HEK293T (cell line): ENCODE results near the gene SLC10A7.

Experiments
- FOXA1 ChIP-seq: fragments of 450-650 bp; IDR thresholded peaks from 2 replicates; pipeline ENCODE4 v1.6.1; 2016; ENCODE audit warnings: mild to moderate bottlenecking
- L3MBTL2 ChIP-seq: fragments of 450-650 bp; conservative IDR thresholded peaks from 2 replicates; pipeline ENCODE4 v1.6.1; 2016; ENCODE audit warnings: mild to moderate bottlenecking
- LEF1 ChIP-seq: fragments of 450-650 bp; IDR thresholded peaks from 2 replicates; pipeline ENCODE4 v1.6.1; 2017; ENCODE audit warnings: mild to moderate bottlenecking, borderline replicate concordance
- NFRKB ChIP-seq: fragments of 450-650 bp; IDR thresholded peaks from 2 replicates; pipeline ENCODE4 v1.6.1; 2016; ENCODE audit warnings: mild to moderate bottlenecking, moderate library complexity
- SP1 ChIP-seq: fragments of 450-650 bp; IDR thresholded peaks from 2 replicates; pipeline ENCODE4 v1.6.1; 2017
- ZNF384 ChIP-seq: fragments of 450-650 bp; IDR thresholded peaks from 2 replicates; pipeline ENCODE4 v1.6.1; 2016

GRCh38 chr4:146343199-146343598, 178.5 kb downstream of the SLC10A7 start:
- TF ChIP-seq FOXA1 = no peak
- no peak for TF ChIP-seq ZNF384
- no peak for TF ChIP-seq LEF1
- no peak for TF ChIP-seq NFRKB
- TF ChIP-seq SP1 = no peak
- no peak for TF ChIP-seq L3MBTL2
